Heart right ventricle (tissue), 16 donors: Measurements from ENCODE around the gene UBE3B. TPM values are rescaled to one million over a fixed set of nuclear protein-coding genes. Genes with fewer than 3 reads are reported as not detected.

Experiments used
- ATAC-seq, 8 donors: fragments of 200-7000 bp; cut with Tn5 transposase; one replicate each; pipeline ENCODE4 v1.9.1; 2020; ENCODE audit warnings: mild to moderate bottlenecking in 8 of 8, moderate library complexity in 8 of 8, moderate number of reproducible peaks in 1 of 8
- DNase-seq, 2 donors: peaks; one replicate each; pipeline ENCODE4 v3.0.0-alpha.2; 2020
- H3K27ac ChIP-seq, 10 donors: fragments of 200-600 bp; sonication (generic) in 2 of 10; one replicate each; pipeline versions ENCODE4 v1.5.0 to v1.8.0; 2020 to 2022; ENCODE audit warnings: mild to moderate bottlenecking in 3 of 10
- H3K27me3 ChIP-seq, 7 donors: fragments of 200-600 bp; one replicate each; pipeline ENCODE4 v1.8.0; 2021 to 2022; ENCODE audit warnings: mild to moderate bottlenecking in 2 of 7
- H3K36me3 ChIP-seq, 9 donors: fragments of 200-600 bp; sonication (generic) in 1 of 9; one replicate each; pipeline versions ENCODE4 v1.5.0 to v1.8.0; 2020 to 2022; ENCODE audit warnings: mild to moderate bottlenecking in 2 of 9
- H3K4me1 ChIP-seq, 9 donors: fragments of 200-600 bp; sonication (generic) in 1 of 9; one replicate each; pipeline versions ENCODE4 v1.5.0 to v1.8.0; 2020 to 2022; ENCODE audit warnings: mild to moderate bottlenecking in 4 of 9
- H3K4me3 ChIP-seq, 10 donors: fragments of 200-600 bp; sonication (generic) in 2 of 10; one replicate each; pipeline versions ENCODE4 v1.5.0 to v1.8.0; 2020 to 2022; ENCODE audit warnings: mild to moderate bottlenecking in 7 of 10, moderate library complexity in 2 of 10
- H3K9me3 ChIP-seq, 11 donors: fragments of 200-600 bp in 10 of 11; sonication (generic) in 2 of 11; one replicate each; pipeline versions ENCODE4 v1.5.0 to v1.8.0; 2013 to 2022; ENCODE audit warnings: mild to moderate bottlenecking in 2 of 11, control low read depth in 1 of 11, moderate library complexity in 1 of 11
- CTCF ChIP-seq, 9 donors: fragments of 200-600 bp; sonication (generic) in 2 of 9; IDR thresholded peaks; one replicate each; pipeline versions ENCODE4 v1.5.0 to v1.8.0; 2021 to 2022; ENCODE audit warnings: antibody characterized with exemption in 9 of 9, mild to moderate bottlenecking in 5 of 9, moderate library complexity in 1 of 9
- WGBS, 2 donors: extraction: QIAGEN DNeasy Blood & Tissue Kit; methylation state at CpG; one replicate each; pipeline ENCODE4 v1.1.7; 2013; ENCODE audit warnings: inconsistent platforms in 1 of 2; 5-methylcytosine and 5-hydroxymethylcytosine counted together
- intact Hi-C, 10 donors: fragments of 100-400 bp; cut with DNase I; formaldehyde crosslinking; loops; one replicate each; pipeline versions ENCODE4 v1.11.1 to v1.14.2; 2022
- polyA plus RNA-seq, 2 donors: library from polyadenylated mRNA; stranded (reverse); fragments of 200-250 nt; gene quantifications; one replicate each; pipeline ENCODE4 v1.2.3, GENCODE V29; 2013
- total RNA-seq, 10 donors: library from RNA; stranded (reverse); fragmentation: NEBNext Ultra II Directional in 3 of 10; extraction: Animal tissue kit (Norgen Biotek cat#: 25700) in 3 of 10; gene quantifications; one replicate each; pipeline versions ENCODE4 v1.2.1 to v1.2.4, GENCODE V29; 2021 to 2023
- donor health status: Arrhythmogenic right ventricular cardiomyopathy.
- donor health status: ischemic (EF 13 %, LVEDD 7.1; RV severe dilation, severe dysfunction).
- donor health status: healthy with polysubstance abuse.
- donor health status: DM: no; HTN: yes; CAD: no.
- donor health status: DM: no; HTN: no; CAD: no.
- donor health status: ischemic (EF 25% LVEDD 6.9; RV normal size, moderate dysfunction).
- donor health status: ischemic (EF 25% LVEDD 5.7; RV mildly dilated, moderate dysfunction).
- donor health status: healthy.
- donor health status: DM: yes; HTN: yes; CAD: no.
- donor health status: Ischemic cardiomyopathy.
- donor health status: ischemic (EF 35%, LVEDD 5.7; RV mildly dilated, moderate dysfunction).
- donor health status: nonischemic (EF 11% LVEDD 7.7; RV severe dilation, severe dysfunction).
- donor health status: DM: yes; HTN: yes; CAD: no.
- donor health status: PGD.
- donor health status: ischemic (EF 29% LVEDD 5.4; RV normal size, mild dysfunction).
- donor health status: nonischemic (EF 23%, LVEDD 6.1; RV moderate dilation, normal function).

UBE3B gene
- total and polyA plus RNA-seq, 12 donors, result 13.7 to 58.8 (median 55.5) TPM

GRCh38 chr12:109559601-109560000, 82.2 kb downstream of the UBE3B start:
- Histone ChIP-seq H3K4me1 (peaks cover 0 to 18% (median 6%) of the 10 kb centered on the region in 9 donors), H3K27ac (no peak overlapping the region), H3K36me3 (peaks cover 0 to 80% (median 10%) of the 10 kb centered on the region in 9 donors), H3K27me3 (no peaks in the 10 kb centered on the region), H3K4me3 (no peak overlapping the region), H3K9me3 (no peaks in the 10 kb centered on the region)
- intact Hi-C loops, result no loop called here
- no peak for ATAC-seq
- DNase-seq, result no peak
- WGBS, 2 donors, result 97 to 98% methylated on average over 10 of the region's 10 CpGs
- TF ChIP-seq CTCF (IDR thresholded peaks at IDR 0.05), result no peak

DNA sequence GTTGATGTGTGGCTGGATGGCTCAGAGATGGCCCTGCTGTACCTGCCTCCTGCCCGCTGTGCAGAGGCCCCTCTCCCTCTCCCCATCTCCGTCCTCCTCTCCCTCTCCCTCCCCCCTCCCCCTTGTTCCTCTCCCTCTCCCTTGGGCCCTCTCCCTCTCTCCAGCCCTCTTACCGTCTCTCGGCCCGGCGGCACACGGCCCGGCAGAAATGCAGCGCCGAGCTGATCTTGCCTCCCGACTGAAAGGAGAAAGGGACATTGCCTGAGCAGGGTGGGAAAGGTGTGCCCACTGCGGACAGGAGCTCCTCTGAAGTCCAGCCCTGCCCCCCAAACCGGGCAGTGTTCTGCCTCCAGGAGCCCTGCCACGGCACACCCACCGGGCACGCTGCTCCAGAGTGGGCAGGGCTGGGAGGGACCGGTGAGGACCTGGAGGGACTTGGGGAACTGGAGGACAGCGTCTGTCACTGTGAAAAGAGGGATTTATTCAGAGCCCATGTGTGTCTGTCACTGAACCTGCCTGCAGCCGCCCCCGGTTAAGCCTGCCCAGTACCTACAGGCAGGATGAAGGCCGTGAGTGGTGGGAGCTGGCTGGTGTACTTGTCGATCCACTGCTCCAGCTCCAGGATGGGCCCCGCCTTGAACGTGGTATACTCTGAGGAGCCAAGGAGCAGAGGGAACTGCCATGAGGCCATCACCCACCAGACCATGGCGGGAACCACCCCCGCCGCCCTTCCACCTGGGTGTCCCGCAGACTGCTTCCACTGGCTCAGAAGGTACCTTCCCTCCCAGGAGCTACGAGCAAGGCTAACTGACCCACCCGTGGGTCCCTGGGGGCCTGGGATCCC, 83.7 kb downstream of the UBE3B start:
- ATAC-seq, result no peak
- intact Hi-C loops, result no loop called here
- no peak for TF ChIP-seq CTCF (IDR thresholded peaks at IDR 0.05)
- peaks cover 0 to 90% (median 10%) of the 10 kb centered on the region in 9 donors for H3K36me3 ChIP-seq
- H3K27ac ChIP-seq, result no peak overlapping the region
- no peaks in the 10 kb centered on the region for H3K9me3 ChIP-seq
- H3K4me1 ChIP-seq, result peaks cover 0 to 18% (median 6%) of the 10 kb centered on the region in 9 donors
- whole genome bisulfite sequencing, 2 donors, result 86 to 89% methylated on average over 30 of the region's 30 CpGs
- no peak for DNase-seq
- H3K27me3 ChIP-seq, result no peaks in the 10 kb centered on the region
- no peak overlapping the region for H3K4me3 ChIP-seq

- Histone ChIP-seq H3K4me3 (no peak overlapping the region), H3K36me3 (peaks cover 0 to 92% (median 14%) of the 10 kb centered on the region in 9 donors), H3K27ac (no peak overlapping the region), H3K4me1 (peaks cover 0 to 18% (median 6%) of the 10 kb centered on the region in 9 donors), H3K9me3 (no peaks in the 10 kb centered on the region), H3K27me3 (no peaks in the 10 kb centered on the region)
- intact Hi-C loops, result no loop called here
- ATAC-seq (no peak), DNase-seq (no peak)
- WGBS, 2 donors, result 96% methylated on average over 10 of the region's 10 CpGs
- no peak for TF ChIP-seq CTCF (IDR thresholded peaks at IDR 0.05)
These were observed 84.2 kb downstream of the UBE3B start for GRCh38 chr12:109561711-109562030.

DNA sequence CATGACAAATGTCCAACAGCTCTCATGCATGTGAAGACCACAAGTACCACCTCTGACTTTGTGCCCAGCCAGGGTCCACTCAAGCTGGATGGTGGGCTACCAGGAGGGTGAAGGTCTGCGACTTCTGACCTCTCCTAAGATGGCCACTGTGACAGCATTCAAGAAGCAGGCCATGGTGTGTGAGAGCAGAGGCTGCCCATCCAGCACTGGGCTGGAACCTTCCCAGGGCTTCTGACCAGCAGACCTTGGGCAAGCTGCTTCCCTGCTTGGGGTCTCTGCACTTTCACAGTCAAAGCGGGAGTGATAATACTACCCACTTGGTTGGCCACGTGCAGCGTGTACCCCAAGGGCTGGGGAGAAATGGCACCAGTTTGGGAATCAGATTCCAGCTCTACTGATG, 85.4 kb downstream of the UBE3B start:
- Histone ChIP-seq H3K36me3 (peaks cover 0 to 92% (median 22%) of the 10 kb centered on the region in 9 donors), H3K4me3 (no peak overlapping the region), H3K27me3 (no peaks in the 10 kb centered on the region), H3K27ac (peak overlapping the region in 9 of 10 donors; percentile 40 to 83 (median 66)), H3K4me1 (peaks cover 0 to 18% (median 6%) of the 10 kb centered on the region in 9 donors), H3K9me3 (no peaks in the 10 kb centered on the region)
- WGBS, 2 donors, result 88 to 91% methylated on average over 4 of the region's 4 CpGs
- intact Hi-C loops, result no loop called here
- TF ChIP-seq CTCF (IDR thresholded peaks at IDR 0.05), result no peak
- no peak for DNase-seq
- no peak for ATAC-seq
